Astrocyte of the spinal cord (primary cell): ENCODE results near the gene WDR37.

Source experiments
- DNase-seq: peaks from one replicate; pipeline ENCODE4 v3.0.0; 2011; ENCODE audit warnings: low read depth, low spot score
- H3K4me3 ChIP-seq: 2 replicates; pipeline ENCODE4 v1.5.1; 2011; ENCODE audit warnings: low read depth, mild to moderate bottlenecking, low read length, moderate library complexity
- in situ Hi-C: cut with HindIII; loops from 2 replicates; pipeline ENCODE4 v1.10.0; 2017; ENCODE audit warnings: low sequenced_read_pairs
- TF ChIP-seq, protein P1 (sequence below): IDR thresholded peaks from 2 replicates; pipeline ENCODE4 v1.5.1; 2012; ENCODE audit warnings: low read depth, mild to moderate bottlenecking, low read length, inconsistent platforms

WDR37 gene

DNA sequence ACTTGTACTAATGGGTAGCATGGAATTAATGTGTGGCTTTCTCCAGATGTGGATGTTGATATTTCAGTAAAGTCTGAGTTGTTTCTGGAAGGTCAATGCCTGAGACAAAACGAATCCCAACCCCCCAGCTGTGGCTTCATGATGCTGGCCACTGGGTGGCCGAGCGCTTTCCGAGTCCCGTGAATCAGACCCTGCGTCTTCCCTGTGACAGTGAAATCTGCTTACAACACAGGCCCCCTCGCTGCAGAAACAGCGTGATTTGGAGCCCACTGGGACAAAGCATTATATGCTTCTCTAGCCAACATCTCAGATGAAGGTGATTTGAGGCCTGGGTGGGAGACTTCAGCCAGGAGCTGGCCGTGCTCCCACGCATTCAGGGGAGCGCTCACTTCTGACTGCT lies 124.7 kb downstream of the WDR37 start:
- H3K4me3 ChIP-seq, result no peak overlapping the region
- in situ Hi-C loops, result no loop called here
- DNase-seq, result no peak
- TF ChIP-seq, protein P1, sequence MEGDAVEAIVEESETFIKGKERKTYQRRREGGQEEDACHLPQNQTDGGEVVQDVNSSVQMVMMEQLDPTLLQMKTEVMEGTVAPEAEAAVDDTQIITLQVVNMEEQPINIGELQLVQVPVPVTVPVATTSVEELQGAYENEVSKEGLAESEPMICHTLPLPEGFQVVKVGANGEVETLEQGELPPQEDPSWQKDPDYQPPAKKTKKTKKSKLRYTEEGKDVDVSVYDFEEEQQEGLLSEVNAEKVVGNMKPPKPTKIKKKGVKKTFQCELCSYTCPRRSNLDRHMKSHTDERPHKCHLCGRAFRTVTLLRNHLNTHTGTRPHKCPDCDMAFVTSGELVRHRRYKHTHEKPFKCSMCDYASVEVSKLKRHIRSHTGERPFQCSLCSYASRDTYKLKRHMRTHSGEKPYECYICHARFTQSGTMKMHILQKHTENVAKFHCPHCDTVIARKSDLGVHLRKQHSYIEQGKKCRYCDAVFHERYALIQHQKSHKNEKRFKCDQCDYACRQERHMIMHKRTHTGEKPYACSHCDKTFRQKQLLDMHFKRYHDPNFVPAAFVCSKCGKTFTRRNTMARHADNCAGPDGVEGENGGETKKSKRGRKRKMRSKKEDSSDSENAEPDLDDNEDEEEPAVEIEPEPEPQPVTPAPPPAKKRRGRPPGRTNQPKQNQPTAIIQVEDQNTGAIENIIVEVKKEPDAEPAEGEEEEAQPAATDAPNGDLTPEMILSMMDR, result no peak
